GM12801 (cell line): ENCODE data around the gene TMEM168.

Experiments used
- CTCF ChIP-seq: IDR thresholded peaks from one replicate; pipeline ENCODE4 v1.5.1; 2011; ENCODE audit warnings: control low read depth; ENCODE audit not compliant: insufficient read length; ENCODE audit errors: extremely low read depth

The TMEM168 gene

GRCh38 chr7:112789817-112790585 lies at the start of gene TMEM168:
Gene TMEM168 (minus strand): TSS chr7:112790393. CDS start chr7:112784825, 5,568 bp downstream.
- TF ChIP-seq CTCF = no peak

GRCh38 chr7:112833082-112833481 lies 42.9 kb upstream of the TMEM168 start:
- no peak for TF ChIP-seq CTCF

GRCh38 chr7:112830769-112831168 lies 40.6 kb upstream of the TMEM168 start:
- no peak for TF ChIP-seq CTCF

- no peak for TF ChIP-seq CTCF
Measured at GRCh38 chr7:112828696-112829095, 38.5 kb upstream of the TMEM168 start.

- TF ChIP-seq CTCF = no peak
Measured at GRCh38 chr7:112821345-112821744, 31.2 kb upstream of the TMEM168 start.

- TF ChIP-seq CTCF = no peak
Measured at GRCh38 chr7:112819536-112819935, 29.3 kb upstream of the TMEM168 start.

- TF ChIP-seq CTCF = no peak
Measured at GRCh38 chr7:112806156-112806555, 16.0 kb upstream of the TMEM168 start.
